H1 (cell line): Measurements from ENCODE around the gene MKRN1. TPM values are rescaled to one million over a fixed set of nuclear protein-coding genes. Genes with fewer than 3 reads are reported as not detected.
A peak's percentile ranks its signal among the peaks of the same experiment; 100 is the strongest.

Source experiments
- ATF2 ChIP-seq: IDR thresholded peaks from 2 replicates; pipeline ENCODE4 v1.6.1; 2012; ENCODE audit warnings: low read length, inconsistent platforms
- CEBPB ChIP-seq: IDR thresholded peaks from 2 replicates; pipeline ENCODE4 v1.6.1; 2012; ENCODE audit warnings: low read depth, low read length
- CHD7 ChIP-seq: fragments of 300-600 bp; sonication (generic); IDR thresholded peaks from 2 replicates; pipeline ENCODE4 v1.7.1; 2012; ENCODE audit warnings: low read length, moderate library complexity, mild to moderate bottlenecking, inconsistent platforms; ENCODE audit not compliant: insufficient replicate concordance
- GABPA ChIP-seq: IDR thresholded peaks from 2 replicates; pipeline ENCODE4 v1.6.1; 2011; ENCODE audit warnings: mild to moderate bottlenecking, low read length, moderate library complexity, borderline replicate concordance; ENCODE audit not compliant: insufficient read depth
- MAFK ChIP-seq: IDR thresholded peaks from 2 replicates; pipeline ENCODE4 v1.6.1; 2012; ENCODE audit warnings: low read depth, mild to moderate bottlenecking, improper control_type of control experiment, low read length
- NANOG ChIP-seq: IDR thresholded peaks from 2 replicates; pipeline ENCODE4 v1.6.1; 2011; ENCODE audit warnings: low read length, low read depth, mild to moderate bottlenecking, inconsistent platforms; ENCODE audit not compliant: insufficient read depth, poor library complexity, severe bottlenecking
- RBBP5 ChIP-seq: IDR thresholded peaks from 2 replicates; pipeline ENCODE4 v1.7.1; 2012; ENCODE audit warnings: low read depth, mild to moderate bottlenecking, inconsistent platforms, low read length, moderate library complexity, borderline replicate concordance
- TAF1 ChIP-seq: IDR thresholded peaks from 2 replicates; pipeline ENCODE4 v1.6.1; 2011; ENCODE audit warnings: mild to moderate bottlenecking, low read depth, low read length
- YY1 ChIP-seq: IDR thresholded peaks from 2 replicates; pipeline ENCODE4 v1.6.1; 2011; ENCODE audit warnings: low read depth, mild to moderate bottlenecking, low read length
- polyA plus RNA-seq, 7 experiments: library from polyadenylated mRNA; depleted of rRNA in 3 of 7; stranded (reverse) in 5 of 7; unstranded in 2 of 7; fragments of >200 nt in 5 of 7; fragments of 200-250 nt in 2 of 7; gene quantifications; 1 replicate in 5 of 7; 2 replicates in 1 of 7; 4 replicates in 1 of 7; pipeline versions ENCODE4 v1.2.1 to v1.2.3, GENCODE V29; 2011 to 2013; ENCODE audit warnings: missing spikeins in 2 of 7, mixed read lengths in 2 of 7
- total RNA-seq: library from RNA; stranded (reverse); fragmentation: NEBNext Ultra II Directional; extraction: Animal tissue kit (Norgen Biotek cat#: 25700); gene quantifications from 2 replicates; pipeline ENCODE4 v1.2.1, GENCODE V29; 2021

MKRN1 gene
- total and polyA plus RNA-seq, 2 of the 8 experiments (the other 6 are each of a cell fraction or from before 2014, with no cell fraction given): 46.2 to 99.6 TPM

DNA sequence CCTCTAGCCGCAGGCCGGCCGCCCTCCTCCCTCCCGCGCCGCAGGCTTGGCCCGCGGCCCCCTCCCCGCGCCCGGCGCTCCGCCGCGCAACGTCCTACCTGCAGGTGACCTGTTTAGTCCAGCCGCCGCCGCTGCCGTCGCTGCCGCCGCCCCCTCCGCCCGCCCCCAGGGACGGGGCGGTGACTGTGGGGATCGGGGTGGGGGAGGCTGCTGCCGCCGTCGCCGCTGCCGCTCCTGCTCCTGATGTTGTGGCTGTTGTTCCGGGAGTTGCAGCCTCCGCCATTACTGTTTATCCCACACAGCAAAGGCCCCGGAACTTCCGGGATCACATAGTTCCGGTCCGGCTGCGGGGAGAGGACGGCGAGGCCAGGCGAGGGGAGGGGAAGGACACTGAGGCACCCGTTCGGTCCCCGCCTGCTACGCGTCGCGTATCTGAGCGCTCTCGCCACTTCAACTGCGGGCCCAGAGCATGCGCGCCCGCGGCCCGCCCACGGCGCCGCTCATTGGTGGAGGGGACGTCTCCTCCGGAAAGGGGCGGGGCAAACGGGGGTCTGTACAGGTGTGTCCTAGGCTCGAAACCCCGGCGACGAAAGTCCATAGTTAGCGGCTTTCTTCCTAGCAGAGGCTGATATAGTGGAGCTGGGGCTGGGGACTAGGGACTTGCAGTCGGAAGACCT lies at the start of gene MKRN1 (continued):
- TF ChIP-seq CHD7 (no peak), MAFK (no peak), RBBP5 (peak; percentile 83), NANOG (no peak), TAF1 (peak; percentile 85), YY1 (peak; percentile 92), ATF2 (peak; percentile 15; the same call in 1 of the 2 replicates), GABPA (peak; percentile 78; the same call in 1 of the 2 replicates), CEBPB (no peak)
